HEK293T (cell line): ENCODE results near the gene TSPAN9.

Source experiments
- ARNT ChIP-seq: fragments of 450-650 bp; IDR thresholded peaks from 2 replicates; pipeline ENCODE4 v1.6.1; 2017; ENCODE audit warnings: mild to moderate bottlenecking
- BHLHE40 ChIP-seq: fragments of 450-650 bp; IDR thresholded peaks from 2 replicates; pipeline ENCODE4 v1.6.1; 2016; ENCODE audit warnings: mild to moderate bottlenecking, moderate library complexity, borderline replicate concordance
- SP1 ChIP-seq: fragments of 450-650 bp; IDR thresholded peaks from 2 replicates; pipeline ENCODE4 v1.6.1; 2017
- ZNF384 ChIP-seq: fragments of 450-650 bp; IDR thresholded peaks from 2 replicates; pipeline ENCODE4 v1.6.1; 2016

- no peak for TF ChIP-seq ZNF384
- TF ChIP-seq BHLHE40 = no peak
- no peak for TF ChIP-seq SP1
- no peak for TF ChIP-seq ARNT
Measured at GRCh38 chr12:3097836-3098235, 20.7 kb downstream of the TSPAN9 start.
